CD4-positive, alpha-beta T cell treated with Interleukin-12 subunit alpha and Interleukin-12 subunit beta, for 1 hour (primary cell): ENCODE results near the gene XYLT1.

Source experiments
- DNase-seq: peaks from one replicate; pipeline ENCODE4 v3.0.0-alpha.2; 2020

XYLT1 gene

DNA sequence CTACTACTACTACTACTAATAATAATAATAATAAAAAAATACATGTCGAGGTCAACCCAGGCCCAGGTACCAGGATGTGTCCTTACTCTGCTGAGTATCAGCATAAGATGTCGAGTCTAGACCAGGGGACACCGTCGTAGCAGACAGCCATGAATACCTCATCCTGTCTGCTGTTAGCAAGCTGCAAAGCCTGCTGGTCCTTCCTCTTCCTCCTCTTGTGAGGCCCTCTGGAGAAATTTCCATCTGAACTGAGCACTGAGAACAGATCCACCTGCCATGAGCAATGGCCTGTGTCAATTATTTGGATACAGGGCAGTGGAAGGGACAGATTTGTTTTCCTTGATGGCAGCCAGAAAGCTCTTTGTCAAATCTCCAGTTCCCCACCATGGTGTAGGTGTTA lies 168.5 kb downstream of the XYLT1 start:
- no peak for DNase-seq

DNA sequence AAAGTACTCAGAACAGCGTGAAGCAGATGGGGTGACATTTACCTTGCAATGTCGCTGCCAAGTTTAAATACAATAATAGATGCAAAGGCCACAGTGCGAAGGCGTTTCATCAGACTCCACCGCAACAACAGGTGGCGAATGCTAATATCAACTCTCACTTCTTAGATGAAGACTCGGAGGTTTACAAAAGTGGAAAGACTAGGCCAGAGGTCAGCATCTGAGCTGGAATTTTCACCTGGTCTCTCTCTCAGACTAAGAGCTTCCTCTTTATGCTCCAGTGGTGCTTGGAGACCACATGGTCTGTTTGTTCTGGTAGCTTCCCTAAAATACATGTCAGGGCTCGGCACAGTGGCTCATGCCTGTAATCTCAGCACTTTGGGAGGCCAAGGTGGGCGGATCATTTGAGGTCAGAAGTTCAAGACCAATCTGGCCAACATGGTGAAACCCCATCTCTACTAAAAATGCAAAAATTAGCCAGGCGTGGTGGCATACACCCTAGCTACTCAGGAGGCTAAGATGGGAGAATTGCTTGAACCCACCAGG lies 169.1 kb downstream of the XYLT1 start:
- DNase-seq, result no peak

DNA sequence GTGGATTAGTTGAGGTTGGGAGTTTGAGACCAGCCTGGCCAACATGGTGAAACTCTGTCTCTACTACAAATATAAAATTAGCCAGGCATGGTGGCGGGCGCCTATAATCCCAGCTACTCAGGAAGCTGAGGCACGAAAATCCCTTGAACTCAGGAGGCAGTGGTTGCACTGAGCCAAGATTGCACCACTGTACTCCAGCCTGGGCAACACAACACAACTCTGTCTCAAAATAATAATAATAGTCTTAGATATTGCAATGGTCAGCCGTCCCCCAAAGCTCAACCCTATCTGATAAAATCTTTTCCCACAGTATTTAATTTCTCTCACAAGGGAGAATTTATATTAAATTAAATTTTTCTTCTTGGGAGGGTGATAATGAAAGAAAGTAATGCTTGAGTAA lies 169.6 kb downstream of the XYLT1 start:
- DNase-seq, result no peak

DNA sequence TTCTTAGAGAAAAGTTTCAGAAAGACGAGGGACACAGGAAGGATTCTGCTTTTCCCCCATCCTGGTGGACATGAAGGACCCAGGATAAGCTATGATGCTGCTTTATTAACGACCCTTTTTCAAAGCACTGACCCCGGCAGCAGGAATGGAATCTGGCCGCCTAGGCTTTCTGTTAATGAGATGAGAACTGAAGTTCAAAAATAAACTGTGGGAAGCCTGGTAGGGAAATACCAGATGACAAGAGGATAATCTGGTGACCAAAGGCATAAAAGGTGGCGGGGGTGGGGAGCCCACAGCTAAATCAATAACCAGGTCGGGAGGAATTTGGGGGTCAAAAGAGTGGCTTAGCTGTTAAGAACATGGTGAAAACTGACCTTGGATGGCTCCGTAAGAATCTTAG lies 171.0 kb downstream of the XYLT1 start:
- no peak for DNase-seq

DNA sequence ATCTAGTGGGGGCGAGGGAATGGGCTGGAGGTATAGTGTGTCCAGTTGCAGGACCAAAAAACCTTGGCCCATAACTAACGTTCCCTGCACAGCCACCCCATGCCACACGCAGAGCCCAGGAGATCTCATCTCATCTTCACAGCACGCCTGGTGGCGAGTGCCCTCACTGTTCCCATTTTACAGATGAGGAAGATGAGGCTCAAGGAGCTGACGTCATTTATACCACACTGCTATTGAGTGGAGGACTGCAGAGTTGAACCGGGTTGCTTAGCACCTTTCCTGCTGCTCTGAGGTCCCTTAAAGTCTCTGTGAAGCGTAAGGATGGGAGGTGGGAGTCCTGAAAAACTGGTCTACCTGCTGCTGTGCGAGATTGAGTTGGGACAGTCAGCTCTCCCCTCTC lies 172.5 kb downstream of the XYLT1 start:
- no peak for DNase-seq

DNA sequence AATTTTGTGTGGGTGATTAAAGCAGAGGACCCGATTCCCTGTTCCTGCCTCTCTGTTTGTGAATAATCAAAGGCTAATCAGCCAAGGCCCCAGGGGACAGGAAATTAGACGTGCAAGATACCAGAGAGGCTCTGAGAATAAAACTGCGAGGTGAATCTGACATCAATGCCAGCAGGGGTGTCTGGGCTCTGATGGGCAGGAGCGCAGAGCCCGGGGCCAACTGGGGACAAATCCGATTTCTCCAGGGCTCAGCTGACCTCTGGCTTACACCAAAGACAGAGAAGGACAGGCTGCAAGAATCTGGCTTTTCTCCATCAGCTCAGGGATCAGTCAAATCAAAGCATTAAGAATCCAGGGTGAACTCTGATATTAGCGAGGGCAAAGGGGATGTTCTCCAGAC lies 174.3 kb downstream of the XYLT1 start:
- DNase-seq, result no peak

DNA sequence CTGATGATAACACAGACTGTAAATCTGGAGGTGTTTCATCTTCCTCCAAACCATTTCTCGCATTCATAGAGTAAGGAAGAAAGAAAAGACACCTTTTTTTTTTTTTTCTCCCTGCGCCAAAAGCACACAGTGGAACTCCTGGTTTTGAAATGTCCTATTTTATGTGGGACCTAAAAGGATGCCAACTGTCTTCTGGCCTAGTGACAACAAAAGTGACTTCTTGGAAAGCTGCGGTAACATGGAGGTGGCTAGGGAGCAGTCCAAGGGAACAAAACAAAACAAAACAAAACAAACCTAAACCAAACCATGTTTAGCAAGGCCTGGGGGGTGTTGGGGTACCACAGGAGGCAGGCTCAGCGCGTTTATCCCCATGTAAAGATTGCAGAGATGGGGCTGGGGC lies 174.8 kb downstream of the XYLT1 start:
- DNase-seq, result no peak

DNA sequence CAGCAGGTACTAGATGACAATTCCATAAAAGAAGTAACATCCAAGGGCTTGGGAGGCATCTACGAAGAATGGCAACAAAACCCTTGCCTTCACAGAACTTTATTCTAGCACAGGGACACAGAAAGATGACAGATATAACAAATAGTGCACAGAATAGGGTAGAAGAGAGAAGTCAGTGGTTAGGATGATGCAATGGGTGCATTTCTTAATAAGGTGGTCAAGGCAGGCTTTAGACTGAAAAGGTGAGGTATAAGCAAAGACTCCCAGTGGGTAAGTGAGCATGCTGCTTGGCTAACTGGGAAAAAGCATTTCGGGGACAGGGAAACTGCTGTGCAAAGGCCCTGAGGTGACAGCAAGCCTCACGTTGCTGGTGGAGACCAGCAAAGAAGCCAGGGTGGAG lies 175.9 kb downstream of the XYLT1 start:
- DNase-seq, result no peak

DNA sequence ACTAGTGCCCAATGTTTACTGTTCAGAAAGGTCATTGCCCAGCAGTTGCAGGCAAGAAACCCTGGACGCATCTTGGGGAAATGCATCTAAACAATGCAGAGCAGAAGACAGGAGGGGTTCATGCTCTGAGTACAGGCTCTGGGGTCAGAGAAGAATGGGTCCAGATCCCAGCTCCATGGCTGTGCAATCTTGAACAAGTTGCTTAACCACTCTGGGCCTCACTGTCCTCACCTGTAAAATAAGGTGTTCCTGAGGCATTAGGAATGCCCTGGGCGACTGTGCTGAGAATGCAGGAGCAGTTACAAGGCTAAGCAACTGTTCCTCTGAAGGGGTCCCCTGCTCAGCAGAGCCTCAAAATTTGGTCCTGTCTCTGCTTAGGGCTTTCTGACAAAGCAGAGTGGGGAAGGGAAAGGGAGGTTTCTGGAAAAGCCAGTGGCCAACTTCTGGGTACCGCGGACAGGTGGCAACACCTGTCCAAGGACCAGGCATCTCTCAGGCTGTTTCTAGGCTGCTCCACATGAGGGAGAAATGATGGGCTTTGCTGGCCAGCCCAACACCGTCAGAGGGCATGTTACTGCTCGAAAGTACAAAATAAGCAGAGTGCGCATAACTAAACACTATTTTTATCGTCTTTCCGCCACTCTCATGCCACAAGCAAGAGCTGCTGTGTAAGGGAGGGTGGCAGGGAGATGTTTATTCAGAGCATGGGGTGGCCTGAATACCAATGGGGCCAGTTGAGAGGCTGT lies 176.8 kb downstream of the XYLT1 start:
- DNase-seq, result no peak

DNA sequence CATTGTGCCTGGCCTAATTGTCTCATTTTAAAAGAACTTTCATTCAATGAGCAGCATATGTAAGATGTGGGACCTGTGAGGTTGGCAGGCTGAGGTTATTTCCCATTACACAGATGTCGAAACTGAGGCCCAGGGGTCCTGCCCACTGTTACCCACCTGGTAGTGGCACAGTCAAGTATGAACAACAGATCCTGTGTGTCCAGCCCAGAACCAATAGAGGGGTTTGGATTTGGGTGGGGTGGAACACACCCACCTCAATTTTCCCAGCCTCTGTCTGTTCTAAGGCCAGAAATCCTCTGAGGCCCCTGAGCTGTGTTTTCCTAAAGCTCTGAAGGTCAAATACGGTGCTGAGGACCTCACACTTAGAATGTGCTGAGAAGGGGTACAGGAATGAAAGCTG lies 179.5 kb downstream of the XYLT1 start:
- no peak for DNase-seq

DNA sequence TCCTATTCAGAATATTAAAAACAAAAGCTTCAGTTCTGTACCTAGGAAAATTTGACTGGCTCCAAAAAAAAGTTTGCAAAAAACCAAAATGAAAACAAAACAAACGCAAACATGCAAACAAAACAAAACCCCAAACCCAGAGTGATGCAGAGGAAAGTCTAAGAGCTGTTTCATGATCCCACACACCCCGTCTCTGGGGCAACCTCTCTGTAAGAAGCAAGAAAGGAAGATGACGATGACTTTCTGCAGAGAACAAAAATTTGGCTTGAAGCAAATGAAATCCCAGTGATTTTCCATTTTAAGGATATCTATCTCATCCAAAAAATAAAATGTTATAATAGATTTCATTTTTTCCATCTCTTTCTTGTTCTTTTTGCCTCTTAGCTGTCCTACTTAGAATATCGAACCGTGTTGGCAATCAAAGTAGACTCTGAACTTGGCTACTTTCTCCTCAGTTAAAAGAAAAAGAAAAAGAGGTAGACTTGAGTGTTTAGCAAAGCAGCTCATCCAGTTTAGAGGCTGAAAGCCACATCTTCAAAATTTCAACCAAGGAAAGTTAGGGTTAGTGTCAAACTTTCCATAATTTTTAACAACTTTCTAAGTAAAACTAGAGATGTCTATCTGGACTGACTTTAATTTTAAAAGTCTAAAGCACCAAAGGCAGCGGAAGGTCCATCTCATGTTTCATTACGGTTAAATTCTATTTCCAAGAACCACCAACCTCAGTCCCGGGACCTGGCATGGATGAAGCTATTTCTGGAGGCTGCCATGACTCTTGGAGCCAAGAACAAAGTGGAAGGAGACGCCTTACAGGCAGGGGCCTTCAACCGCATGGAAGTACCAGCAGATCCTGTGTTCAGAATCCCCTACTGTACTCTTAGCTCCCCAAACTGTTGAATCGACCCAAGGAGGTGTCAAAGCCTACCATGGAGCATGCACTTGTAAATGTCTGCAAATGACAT lies 180.8 kb downstream of the XYLT1 start:
- DNase-seq, result no peak

DNA sequence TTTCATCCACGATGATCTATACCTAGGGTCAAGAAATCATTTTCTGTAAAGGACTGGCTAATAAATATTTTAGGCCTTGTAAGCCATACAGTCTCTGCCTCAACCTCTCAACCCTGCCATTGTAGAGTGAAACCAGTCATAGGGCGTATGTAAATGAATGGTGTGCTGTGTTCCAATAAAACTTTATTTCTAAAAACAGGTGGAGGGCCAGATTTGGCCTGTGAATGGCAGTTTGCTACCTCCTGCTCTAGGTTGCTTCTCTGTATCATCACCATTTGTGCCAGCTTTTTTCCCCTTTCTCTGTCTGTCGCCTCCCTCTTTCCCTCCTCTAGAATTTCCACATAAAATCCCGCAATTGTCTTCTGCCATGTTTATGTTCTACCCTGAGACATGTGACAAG lies 181.7 kb downstream of the XYLT1 start:
- no peak for DNase-seq

DNA sequence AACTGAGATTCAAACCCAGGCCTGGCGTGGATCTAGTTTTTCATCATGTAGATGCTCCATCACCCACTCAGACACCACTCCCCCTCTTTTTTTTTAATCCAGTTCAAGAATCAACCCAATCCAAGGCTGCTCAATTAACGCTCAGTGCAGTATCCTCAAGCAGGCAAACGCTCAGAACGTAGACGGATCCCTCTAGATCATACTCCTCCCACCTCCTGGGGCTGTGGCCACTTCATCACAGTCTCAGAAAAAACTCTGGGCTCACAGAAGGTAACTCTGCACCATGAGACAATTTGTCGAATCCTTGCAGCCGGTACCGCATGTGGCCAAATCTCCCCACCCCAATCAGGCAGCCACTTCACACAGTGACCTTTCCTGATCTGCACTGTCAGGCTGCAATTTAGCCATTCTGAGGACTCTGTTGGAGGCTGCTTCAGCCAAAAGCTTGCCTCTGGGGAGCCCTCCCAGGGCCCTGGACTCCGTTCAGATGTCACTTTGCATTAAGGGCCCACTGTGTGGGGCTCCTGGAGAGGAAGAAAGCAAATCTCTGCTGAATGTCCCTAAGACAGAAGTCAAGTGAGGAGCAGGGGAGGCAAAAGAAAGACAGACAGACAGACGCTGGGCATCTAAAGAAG lies 183.5 kb downstream of the XYLT1 start:
- DNase-seq, result no peak

DNA sequence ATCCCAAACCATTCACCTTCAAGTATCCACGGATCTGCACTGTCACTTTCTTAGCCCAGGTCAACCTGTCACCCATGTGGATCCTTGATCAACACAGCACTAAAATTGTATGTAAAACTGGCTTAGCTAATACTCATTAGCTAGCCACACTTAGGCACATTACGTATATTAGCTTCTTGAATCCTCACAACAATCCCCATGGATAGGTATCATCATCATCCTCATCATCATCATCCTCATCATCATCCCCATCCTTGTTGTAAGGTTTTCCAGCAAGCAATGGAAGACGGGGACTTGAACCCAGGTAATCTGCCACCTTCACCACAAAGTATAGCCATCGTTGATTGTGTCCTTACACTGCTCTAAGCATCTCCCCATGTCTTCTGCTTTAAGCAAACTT lies 184.3 kb downstream of the XYLT1 start:
- DNase-seq, result no peak

DNA sequence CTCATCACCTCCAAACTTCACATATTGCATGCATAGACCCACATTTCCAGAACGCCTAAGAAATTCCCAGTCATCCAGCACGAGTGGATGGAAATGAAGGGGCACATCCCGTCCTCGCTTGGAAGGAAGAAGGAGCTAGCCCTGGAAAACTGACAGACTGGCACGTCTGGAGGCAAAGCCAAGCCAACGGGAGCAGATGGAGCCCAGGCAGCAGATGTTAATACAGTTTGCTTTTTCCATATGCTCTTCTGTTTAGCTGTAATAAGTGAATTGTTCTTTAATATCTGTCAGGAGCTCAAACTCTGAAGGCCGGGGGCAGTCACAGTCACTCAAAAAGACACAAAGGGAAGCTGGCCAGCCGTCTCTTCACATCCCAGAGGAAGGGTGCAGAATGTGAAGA lies 187.7 kb downstream of the XYLT1 start:
- DNase-seq, result no peak

DNA sequence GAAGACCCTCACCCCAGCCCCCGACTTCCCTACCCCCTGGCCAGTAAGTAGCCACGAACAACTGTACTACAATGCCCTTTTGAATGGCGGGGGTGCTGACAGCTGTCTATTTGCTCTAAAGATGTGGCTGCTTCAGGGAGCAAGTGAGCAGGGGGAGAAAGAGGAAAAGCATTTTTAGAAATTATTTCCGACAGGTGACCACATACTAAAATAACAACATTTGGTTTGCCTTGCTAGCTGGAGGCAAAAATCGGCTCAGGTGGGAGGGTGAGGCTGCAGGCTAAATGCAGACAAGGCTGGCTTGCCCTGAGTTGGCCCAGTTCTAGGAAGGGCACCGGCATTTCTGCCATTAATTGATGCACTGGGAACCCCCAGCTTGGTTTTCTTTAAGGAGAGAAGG lies 188.5 kb downstream of the XYLT1 start:
- no peak for DNase-seq

DNA sequence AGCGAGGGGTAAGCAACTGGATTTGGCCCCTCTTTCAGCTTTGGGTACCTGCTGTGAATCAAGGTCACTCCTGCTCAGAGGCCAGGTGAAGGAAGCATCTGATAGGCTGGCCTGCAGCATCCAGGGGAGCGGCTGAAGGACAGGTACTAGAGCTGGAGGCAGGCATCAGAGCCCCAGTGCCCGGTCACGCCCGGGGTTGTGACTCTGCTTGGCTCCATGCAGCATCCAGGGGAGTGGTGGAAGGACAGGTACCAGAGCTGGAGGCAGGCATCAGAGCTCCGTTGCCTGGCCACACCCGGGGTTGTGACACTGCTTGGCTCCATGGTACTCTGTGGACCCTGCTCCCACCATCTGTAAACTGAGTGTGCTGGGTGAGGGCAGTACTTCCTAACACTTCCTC lies 189.7 kb downstream of the XYLT1 start:
- DNase-seq, result no peak

DNA sequence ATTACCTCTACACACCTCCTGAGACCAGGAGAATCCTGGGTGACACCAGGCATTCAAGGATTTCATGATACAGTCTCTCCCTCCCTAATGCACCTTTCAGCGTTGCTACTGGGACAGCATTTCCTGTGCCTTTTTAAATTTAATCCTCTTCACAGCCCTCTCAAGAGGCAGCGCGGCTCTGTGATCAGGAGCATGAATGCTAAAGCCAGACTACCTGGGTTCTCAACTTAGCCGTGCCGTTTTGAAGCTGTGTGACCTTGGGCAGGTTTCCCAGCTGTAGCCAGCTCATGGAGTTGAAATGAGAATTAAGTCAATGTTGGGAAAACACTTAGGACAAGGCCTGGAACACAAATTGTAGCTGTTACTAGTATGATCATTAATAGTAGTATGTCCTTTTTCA lies 191.8 kb downstream of the XYLT1 start:
- DNase-seq, result no peak

DNA sequence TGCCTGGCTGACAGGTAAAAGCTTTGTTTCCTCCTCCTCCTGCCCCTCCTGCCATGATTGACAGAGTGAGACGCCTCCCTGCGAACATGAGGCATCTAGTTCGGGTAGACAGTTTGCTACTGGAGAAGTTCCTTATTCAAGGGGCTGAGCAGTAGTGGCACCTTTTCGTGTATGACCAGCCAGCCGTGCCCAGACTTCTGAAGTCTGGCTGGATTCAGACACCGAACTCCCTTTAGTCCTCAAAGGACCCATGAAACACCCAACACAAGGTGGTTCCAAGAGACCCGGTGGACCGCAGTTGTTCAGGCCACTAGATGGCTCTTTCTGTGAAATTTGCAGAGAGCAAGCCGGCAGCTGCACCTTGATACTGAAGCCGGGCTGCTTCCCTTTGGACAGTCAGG lies 192.8 kb downstream of the XYLT1 start:
- no peak for DNase-seq

DNA sequence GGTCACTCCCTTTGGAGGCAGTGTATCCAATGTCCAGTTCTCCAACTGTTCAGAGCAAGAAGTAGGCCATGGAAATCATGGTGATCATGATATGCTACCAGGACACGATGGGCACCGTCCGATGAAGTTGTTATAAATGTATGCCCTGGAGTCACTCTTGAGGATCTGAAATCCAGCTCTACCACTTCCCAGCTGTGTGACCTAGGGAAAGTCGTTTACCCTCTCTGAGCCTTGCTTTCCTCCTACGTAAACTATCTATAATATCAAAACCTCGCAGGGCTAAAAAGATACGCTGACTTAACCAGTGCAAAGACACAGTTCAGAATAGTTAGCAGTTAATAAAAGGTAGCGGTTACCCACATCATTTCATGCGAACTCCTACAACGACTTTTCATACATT lies 194.2 kb downstream of the XYLT1 start:
- no peak for DNase-seq

DNA sequence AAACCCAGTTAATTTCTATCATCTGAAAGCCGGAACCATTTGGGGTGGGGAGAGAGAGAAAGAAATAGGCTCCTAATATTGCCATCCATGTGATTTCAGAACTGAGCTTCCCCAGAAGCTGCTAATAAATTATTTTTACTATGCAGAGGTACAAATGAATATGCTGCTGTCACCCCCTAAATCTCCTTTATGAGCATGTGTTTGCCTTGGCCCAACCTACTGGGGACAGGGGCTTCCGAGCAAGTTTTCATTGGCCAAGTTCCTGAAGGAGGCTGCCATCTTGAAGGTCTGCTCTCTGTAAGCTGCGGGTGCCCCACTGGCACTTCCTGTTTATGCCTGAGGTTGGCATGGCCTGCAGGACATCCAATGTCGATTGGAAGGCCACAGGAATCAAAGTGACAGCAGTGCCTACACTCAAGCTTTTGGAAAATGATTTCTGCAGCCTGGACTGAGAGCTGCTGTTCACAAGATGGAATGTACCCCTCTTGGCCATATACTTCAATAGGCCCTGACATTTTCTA lies 194.7 kb downstream of the XYLT1 start:
- DNase-seq, result no peak

DNA sequence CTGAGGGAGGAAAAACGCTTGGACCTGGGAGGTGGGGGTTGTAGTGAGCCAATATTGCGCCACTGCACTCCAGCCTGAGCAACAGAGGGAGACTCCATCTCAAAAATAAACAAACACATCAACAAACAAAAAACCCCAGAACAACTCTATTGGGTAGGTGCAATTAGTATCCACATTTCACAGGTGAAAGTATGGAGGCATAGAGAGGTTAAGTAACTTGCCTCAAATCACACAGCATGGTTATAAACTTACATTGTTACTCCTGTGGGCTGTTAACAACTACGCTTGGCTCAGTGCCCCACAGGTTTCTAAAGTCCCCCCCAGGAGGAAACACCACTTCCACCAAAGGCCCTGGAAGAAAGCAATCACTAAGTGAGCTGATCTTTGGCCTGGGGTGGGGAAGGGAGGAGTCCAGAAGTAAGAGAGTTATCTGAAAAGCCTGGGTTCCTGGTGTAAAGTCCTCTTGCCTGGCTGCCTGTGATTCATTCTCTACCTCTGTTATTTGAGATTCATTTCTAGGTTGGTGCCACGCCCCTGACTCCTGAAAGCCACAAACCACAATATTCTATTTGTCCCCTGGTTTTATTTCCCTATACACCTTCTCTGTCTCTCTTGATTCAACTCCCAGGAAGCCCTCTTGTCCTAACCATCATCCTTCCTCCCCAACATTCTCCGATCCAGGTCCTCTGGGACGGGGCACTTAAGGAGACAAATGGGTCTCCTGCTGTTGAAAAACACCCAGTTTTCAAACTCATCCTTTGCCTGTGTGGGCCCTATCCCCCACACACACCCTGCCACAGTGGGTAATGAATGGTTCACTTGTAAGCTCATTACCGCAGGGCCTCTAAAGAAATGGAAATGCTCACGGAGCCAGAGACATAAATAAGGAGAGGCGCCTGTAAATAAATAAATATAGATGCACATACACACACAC lies 195.4 kb downstream of the XYLT1 start:
- DNase-seq, result no peak
